A549 (cell line): ENCODE results near the gene SLC26A2.

Source experiments
- CHD2 ChIP-seq: fragments of 150-350 bp; IDR thresholded peaks from 2 replicates; pipeline ENCODE4 v1.6.1; 2014; ENCODE audit warnings: low read length; ENCODE audit not compliant: partially characterized antibody
- CTCF ChIP-seq: fragments of >200 bp; sonication (Bioruptor Twin); formaldehyde crosslinking; IDR thresholded peaks from 3 replicates; pipeline ENCODE4 v1.5.1; 2016
- EP300 ChIP-seq, 2 experiments: fragments of >200 bp; sonication (Bioruptor Twin); formaldehyde crosslinking; IDR thresholded peaks; 2 replicates in 1 of 2; 3 replicates in 1 of 2; pipeline ENCODE4 v1.6.1; 2016 to 2017
- JUN ChIP-seq, 2 experiments: fragments of >200 bp; sonication (Bioruptor Twin); formaldehyde crosslinking; IDR thresholded peaks; 2 replicates in 1 of 2; 3 replicates in 1 of 2; pipeline ENCODE4 v1.6.1; 2016 to 2017
- POLR2A ChIP-seq: IDR thresholded peaks from 2 replicates; pipeline ENCODE4 v1.6.1; 2012; ENCODE audit warnings: mild to moderate bottlenecking, low read length
- RARB ChIP-seq: fragments of 250-450 bp; sonication (Bioruptor Pico); IDR thresholded peaks from 2 replicates; pipeline ENCODE4 v1.8.0; 2021; ENCODE audit warnings: mild to moderate bottlenecking, moderate library complexity
- RNF2 ChIP-seq: fragments of 200-600 bp; sonication (generic); IDR thresholded peaks from 2 replicates; pipeline ENCODE4 v1.6.1; 2016; ENCODE audit warnings: low read depth, mild to moderate bottlenecking, antibody characterized with exemption, moderate library complexity, borderline replicate concordance

GRCh38 chr5:149917073-149917676 lies 43.4 kb upstream of the SLC26A2 start:
- TF ChIP-seq CHD2 = no peak
- TF ChIP-seq RNF2 = no peak
- TF ChIP-seq CTCF = no peak
- no peak for TF ChIP-seq EP300 (IDR thresholded peaks at IDR 0.05)
- TF ChIP-seq POLR2A = no peak
- no peak for TF ChIP-seq JUN (IDR thresholded peaks at IDR 0.05)
- no peak for TF ChIP-seq RARB
